Fibroblast of mammary gland (primary cell): ENCODE results near the gene ESF1.
A peak's percentile ranks its signal among the peaks of the same experiment; 100 is the strongest.

ENCODE experiments used
- DNase-seq: peaks from one replicate; pipeline ENCODE4 v3.0.0-alpha.2; 2010; ENCODE audit warnings: low read depth
- H3K4me3 ChIP-seq: 2 replicates; pipeline ENCODE4 v1.5.1; 2011; ENCODE audit warnings: low read depth, mild to moderate bottlenecking, low read length, moderate library complexity; ENCODE audit not compliant: control insufficient read depth
- TF ChIP-seq, protein P1 (sequence below): conservative IDR thresholded peaks from 2 replicates; pipeline ENCODE4 v1.5.1; 2011; ENCODE audit warnings: low read depth, low read length, inconsistent platforms; ENCODE audit not compliant: control insufficient read depth, insufficient read depth

The ESF1 gene

DNA sequence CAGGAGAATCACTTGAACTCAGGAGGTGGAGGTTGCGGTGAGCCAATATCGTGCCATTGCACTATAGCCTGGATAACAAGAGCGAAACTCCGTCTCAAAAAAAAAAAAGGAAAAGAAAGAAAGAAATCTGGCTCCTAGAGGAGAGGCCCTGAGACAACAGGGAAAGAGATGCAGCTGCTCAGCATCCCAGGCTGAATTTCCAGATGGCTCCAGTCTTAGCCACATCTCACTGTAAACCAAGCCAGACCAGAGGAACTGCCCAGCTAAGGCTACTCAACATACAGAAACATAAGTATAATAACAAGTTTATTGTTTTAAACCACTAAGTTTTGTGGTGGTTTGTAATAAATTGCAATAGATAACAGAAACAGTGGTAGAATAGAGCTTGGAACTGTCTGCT is 107.5 kb downstream of the ESF1 start:
- TF ChIP-seq, protein P1, sequence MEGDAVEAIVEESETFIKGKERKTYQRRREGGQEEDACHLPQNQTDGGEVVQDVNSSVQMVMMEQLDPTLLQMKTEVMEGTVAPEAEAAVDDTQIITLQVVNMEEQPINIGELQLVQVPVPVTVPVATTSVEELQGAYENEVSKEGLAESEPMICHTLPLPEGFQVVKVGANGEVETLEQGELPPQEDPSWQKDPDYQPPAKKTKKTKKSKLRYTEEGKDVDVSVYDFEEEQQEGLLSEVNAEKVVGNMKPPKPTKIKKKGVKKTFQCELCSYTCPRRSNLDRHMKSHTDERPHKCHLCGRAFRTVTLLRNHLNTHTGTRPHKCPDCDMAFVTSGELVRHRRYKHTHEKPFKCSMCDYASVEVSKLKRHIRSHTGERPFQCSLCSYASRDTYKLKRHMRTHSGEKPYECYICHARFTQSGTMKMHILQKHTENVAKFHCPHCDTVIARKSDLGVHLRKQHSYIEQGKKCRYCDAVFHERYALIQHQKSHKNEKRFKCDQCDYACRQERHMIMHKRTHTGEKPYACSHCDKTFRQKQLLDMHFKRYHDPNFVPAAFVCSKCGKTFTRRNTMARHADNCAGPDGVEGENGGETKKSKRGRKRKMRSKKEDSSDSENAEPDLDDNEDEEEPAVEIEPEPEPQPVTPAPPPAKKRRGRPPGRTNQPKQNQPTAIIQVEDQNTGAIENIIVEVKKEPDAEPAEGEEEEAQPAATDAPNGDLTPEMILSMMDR = no peak
- DNase-seq = no peak

GRCh38 chr20:13676682-13677081 is 108.0 kb downstream of the ESF1 start:
- no peak overlapping the region for H3K4me3 ChIP-seq
- no peak for DNase-seq
- TF ChIP-seq, protein P1 = no peak

More for the DNA sequence above, 107.5 kb downstream of the ESF1 start:
- H3K4me3 ChIP-seq = no peak overlapping the region

- H3K4me3 ChIP-seq = no peak overlapping the region
- no peak for DNase-seq
- TF ChIP-seq, protein P1 = no peak
These were observed 112.0 kb downstream of the ESF1 start for GRCh38 chr20:13672690-13673089.

- no peak overlapping the region for H3K4me3 ChIP-seq
- peak; percentile 92 for DNase-seq
- TF ChIP-seq, protein P1 = no peak
These were observed 112.8 kb downstream of the ESF1 start for GRCh38 chr20:13671916-13672378.

DNA sequence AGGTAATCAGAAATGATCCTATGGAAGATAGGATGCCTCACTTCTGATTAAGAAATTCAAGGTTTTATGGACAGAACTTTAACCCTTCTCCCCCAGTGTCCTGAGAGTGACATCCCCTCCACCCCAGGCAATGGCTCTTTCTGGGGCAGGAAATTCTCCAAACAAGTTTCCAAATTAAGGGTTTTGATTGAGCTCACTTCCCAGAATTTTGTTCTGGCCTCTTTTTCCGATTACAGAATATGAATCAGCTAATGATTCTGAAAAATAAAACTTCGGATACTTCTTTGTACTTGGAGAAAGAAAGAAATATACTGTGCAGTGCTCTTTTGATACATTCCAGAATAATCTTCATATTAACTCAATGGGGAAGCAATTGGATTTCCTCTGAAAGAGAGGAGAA is 113.2 kb downstream of the ESF1 start:
- TF ChIP-seq, protein P1 = no peak
- no peak overlapping the region for H3K4me3 ChIP-seq
- DNase-seq = peak; percentile 3

GRCh38 chr20:13670160-13670559 is 114.6 kb downstream of the ESF1 start:
- no peak for DNase-seq
- H3K4me3 ChIP-seq = no peak overlapping the region
- TF ChIP-seq, protein P1 = no peak
